ACHN (cell line): ENCODE data around the gene KCNQ2.

ENCODE experiments used
- DNase-seq: peaks from one replicate; pipeline ENCODE4 v3.0.0-alpha.2; 2015
- in situ Hi-C: cut with HindIII; loops from 2 replicates; pipeline ENCODE4 v1.10.0; 2017; ENCODE audit warnings: low sequenced_read_pairs, low pct_ligation_motif_present, low pct_unique_long_range_greater_than_20kb

KCNQ2 gene

GRCh38 chr20:63361519-63362435 is 110.7 kb downstream of the KCNQ2 start:
- in situ Hi-C loops = no loop called here
- DNase-seq = no peak

- in situ Hi-C loops = no loop called here
- no peak for DNase-seq
Measured at GRCh38 chr20:63360850-63361518, 111.5 kb downstream of the KCNQ2 start, which contains the start of gene CHRNA4. CHRNA4 (minus strand) TSS chr20:63361349; CDS start chr20:63361165, 184 bp downstream.

- in situ Hi-C loops = no loop called here
- no peak for DNase-seq
Measured at GRCh38 chr20:63359937-63360849, 112.3 kb downstream of the KCNQ2 start.

GRCh38 chr20:63359164-63359934 is 113.1 kb downstream of the KCNQ2 start:
- no peak for DNase-seq
- in situ Hi-C loops = no loop called here

GRCh38 chr20:63357921-63358905 is 114.2 kb downstream of the KCNQ2 start:
- DNase-seq = no peak
- in situ Hi-C loops = no loop called here

GRCh38 chr20:63356931-63357879 is 115.2 kb downstream of the KCNQ2 start:
- DNase-seq = no peak
- in situ Hi-C loops = no loop called here

GRCh38 chr20:63356511-63356910 is 115.9 kb downstream of the KCNQ2 start:
- no peak for DNase-seq
- in situ Hi-C loops = no loop called here

GRCh38 chr20:63355781-63356295 is 116.6 kb downstream of the KCNQ2 start:
- in situ Hi-C loops = no loop called here
- DNase-seq = no peak

- DNase-seq = no peak
- in situ Hi-C loops = no loop called here
Measured at GRCh38 chr20:63354636-63355350, 117.7 kb downstream of the KCNQ2 start.

- no peak for DNase-seq
- in situ Hi-C loops = no loop called here
Measured at GRCh38 chr20:63352811-63353221, 119.6 kb downstream of the KCNQ2 start.

GRCh38 chr20:63351811-63352591 is 120.5 kb downstream of the KCNQ2 start:
- DNase-seq = no peak
- in situ Hi-C loops = no loop called here

GRCh38 chr20:63351326-63351700 is 121.1 kb downstream of the KCNQ2 start:
- in situ Hi-C loops = no loop called here
- DNase-seq = no peak

GRCh38 chr20:63350597-63351325 is 121.7 kb downstream of the KCNQ2 start:
- in situ Hi-C loops = no loop called here
- DNase-seq = no peak
